Placental epithelial cell (primary cell): ENCODE data around the gene PRRG1. TPM values are rescaled to one million over a fixed set of nuclear protein-coding genes. Genes with fewer than 3 reads are reported as not detected.

ENCODE experiments used
- total RNA-seq: library from RNA; depleted of rRNA; stranded (reverse); fragments of >200 nt; gene quantifications from 2 replicates; pipeline ENCODE4 v1.2.3, GENCODE V29; 2012

Gene PRRG1
- 44.0 and 54.7 TPM in 2 replicates for total RNA-seq

GRCh38 chrX:37349221-37350033, at the start of gene PRRG1:
PRRG1 (plus strand) TSS chrX:37349364; CDS start chrX:37406250, 56,886 bp downstream.

Other genes with a start within 250 kb of the PRRG1 start
- 0.98 and 1.6 TPM in 2 replicates for gene LANCL3, start 222.3 kb downstream of the PRRG1 start, total RNA-seq